GM15510 (cell line): Measurements from ENCODE around the gene DPP3.

Experiments
- POLR2A ChIP-seq: IDR thresholded peaks from 3 replicates; pipeline ENCODE4 v1.6.1; 2011; ENCODE audit warnings: borderline replicate concordance; ENCODE audit not compliant: insufficient read length; ENCODE audit errors: extremely low read depth

Gene DPP3

GRCh38 chr11:66554602-66555001 is 74.4 kb downstream of the DPP3 start:
- TF ChIP-seq POLR2A: no peak

GRCh38 chr11:66555416-66555815 is 75.2 kb downstream of the DPP3 start:
- TF ChIP-seq POLR2A: no peak

GRCh38 chr11:66556086-66556485 is 75.9 kb downstream of the DPP3 start:
- TF ChIP-seq POLR2A: no peak

- no peak for TF ChIP-seq POLR2A
Measured at GRCh38 chr11:66557733-66558326, 77.6 kb downstream of the DPP3 start.
